Ovary (tissue), 9 donors: ENCODE data around the gene AKAP6. TPM values are rescaled to one million over a fixed set of nuclear protein-coding genes. Genes with fewer than 3 reads are reported as not detected.

Experiments used
- DNase-seq, 5 donors: peaks; one replicate each; pipeline ENCODE4 v3.0.0-alpha.2; 2019 to 2020
- H3K27ac ChIP-seq, 2 donors: fragments of 200-600 bp; one replicate each; pipeline versions ENCODE4 v1.5.1 to v1.8.0; 2019 to 2022
- H3K27me3 ChIP-seq: fragments of 200-600 bp; one replicate; pipeline ENCODE4 v1.8.0; 2022
- H3K36me3 ChIP-seq: fragments of 200-600 bp; sonication (generic); one replicate; pipeline ENCODE4 v1.5.1; 2019
- H3K4me1 ChIP-seq: one replicate; pipeline ENCODE4 v1.8.1; 2013; ENCODE audit warnings: mild to moderate bottlenecking, moderate library complexity; ENCODE audit not compliant: insufficient read depth
- H3K4me3 ChIP-seq: fragments of 200-600 bp; sonication (generic); one replicate; pipeline ENCODE4 v1.5.1; 2017
- H3K9me3 ChIP-seq, 2 donors: fragments of 200-600 bp in 1 of 2; sonication (generic) in 1 of 2; one replicate each; pipeline versions ENCODE4 v1.5.1 to v1.8.1; 2013 to 2019; ENCODE audit warnings: mild to moderate bottlenecking in 1 of 2, moderate library complexity in 1 of 2
- CTCF ChIP-seq, 3 donors: fragments of 450-650 bp in 2 of 3; fragments of 200-600 bp in 1 of 3; IDR thresholded peaks; one replicate each; pipeline versions ENCODE4 v1.5.1 to v1.8.0; 2016 to 2022; ENCODE audit warnings: antibody characterized with exemption in 3 of 3, mild to moderate bottlenecking in 1 of 3
- EP300 ChIP-seq: sonication (generic); formaldehyde crosslinking; IDR thresholded peaks from one replicate; pipeline ENCODE4 v1.6.1; 2017; ENCODE audit warnings: antibody characterized with exemption
- POLR2A ChIP-seq: fragments of 450-650 bp; IDR thresholded peaks from one replicate; pipeline ENCODE4 v1.6.1; 2017; ENCODE audit warnings: antibody characterized with exemption, mild to moderate bottlenecking, moderate library complexity
- WGBS, 3 donors: extraction: QIAGEN DNeasy Blood & Tissue Kit in 1 of 3; methylation state at CpG; one replicate each; pipeline versions ENCODE4 v1.1.5 to v1.1.7; 2013 to 2017; 5-methylcytosine and 5-hydroxymethylcytosine counted together
- intact Hi-C, 4 donors: fragments of 100-400 bp; cut with DNase I; formaldehyde crosslinking; loops; one replicate each; pipeline versions ENCODE4 v1.11.0 to v1.15.1; 2022 to 2023
- polyA plus RNA-seq, 2 donors: library from polyadenylated mRNA; stranded (reverse); fragments of 200-250 nt in 1 of 2; fragments of 350-450 nt in 1 of 2; fragmentation: Illumina TruSeq in 1 of 2; extraction: RNeasy Lipid Tissue Mini Kit (QIAGEN cat#74804) in 1 of 2; gene quantifications; one replicate each; pipeline ENCODE4 v1.2.3, GENCODE V29; 2013 to 2014
- total RNA-seq, 7 donors: library from RNA; depleted of rRNA in 2 of 7; stranded (reverse); fragments of >200 nt in 2 of 7; fragmentation: NEBNext Ultra II Directional in 3 of 7; extraction: Animal tissue kit (Norgen Biotek cat#: 25700) in 3 of 7; gene quantifications; one replicate each; pipeline versions ENCODE4 v1.1.0 to v1.2.4, GENCODE V29; 2016 to 2023
- donor health status: DM: no; HTN: no; CAD: no; lungs with moderate emphysema.
- donor health status: DM: no; HTN: no; CAD: no.
- donor health status: Bipolar disorder and iron deficiency.
- donor health status: DM: yes; HTN: yes; CAD: no.
- donor health status: DM: no; HTN: no; CAD: no.
- donor health status: DM: yes; HTN: yes; CAD: no.

AKAP6 gene
- total and polyA plus RNA-seq, 9 donors = 2.3 to 13.1 (median 6.9) TPM

GRCh38 chr14:32820181-32820580 is 491.1 kb downstream of the AKAP6 start:
- DNase-seq = no peak
- H3K27me3 ChIP-seq = no peaks in the 10 kb centered on the region
- no peak overlapping the region for H3K27ac ChIP-seq
- WGBS, 3 donors = 82 to 90% (median 83%) methylated on average over 1 of the region's 1 CpG
- intact Hi-C loops = no loop called here
- no peak overlapping the region for H3K4me3 ChIP-seq
- no peaks in the 10 kb centered on the region for H3K9me3 ChIP-seq
- H3K4me1 ChIP-seq = peaks cover 3% of the 10 kb centered on the region
- no peaks in the 10 kb centered on the region for H3K36me3 ChIP-seq
- no peak for TF ChIP-seq EP300
- no peak for TF ChIP-seq CTCF (IDR thresholded peaks at IDR 0.05)
- TF ChIP-seq POLR2A = no peak

- no peaks in the 10 kb centered on the region for H3K36me3 ChIP-seq
- H3K27me3 ChIP-seq = no peaks in the 10 kb centered on the region
- TF ChIP-seq EP300 (no peak), CTCF (IDR thresholded peaks at IDR 0.05) (no peak), POLR2A (no peak)
- H3K9me3 ChIP-seq = no peaks in the 10 kb centered on the region
- peaks cover 3% of the 10 kb centered on the region for H3K4me1 ChIP-seq
- H3K4me3 ChIP-seq = no peak overlapping the region
- intact Hi-C loops = no loop called here
- no peak overlapping the region for H3K27ac ChIP-seq
- no peak for DNase-seq
Measured at GRCh38 chr14:32820682-32821081, 491.6 kb downstream of the AKAP6 start.

GRCh38 chr14:32821964-32822653 is 493.0 kb downstream of the AKAP6 start:
- Histone ChIP-seq H3K4me1 (peaks cover 5% of the 10 kb centered on the region), H3K27me3 (no peaks in the 10 kb centered on the region), H3K9me3 (no peaks in the 10 kb centered on the region), H3K27ac (no peak overlapping the region), H3K36me3 (no peaks in the 10 kb centered on the region), H3K4me3 (no peak overlapping the region)
- TF ChIP-seq CTCF (IDR thresholded peaks at IDR 0.05) (no peak), EP300 (no peak), POLR2A (no peak)
- intact Hi-C loops = no loop called here
- 72 to 80% (median 78%) methylated on average over 7 of the region's 7 CpGs for WGBS, 3 donors
- DNase-seq = no peak

- intact Hi-C loops = no loop called here
- no peaks in the 10 kb centered on the region for H3K9me3 ChIP-seq
- 92 to 94% (median 93%) methylated on average over 5 of the region's 5 CpGs for WGBS, 3 donors
- no peaks in the 10 kb centered on the region for H3K27me3 ChIP-seq
- DNase-seq = no peak
- peaks cover 5% of the 10 kb centered on the region for H3K4me1 ChIP-seq
- H3K4me3 ChIP-seq = no peak overlapping the region
- no peak overlapping the region for H3K27ac ChIP-seq
- no peaks in the 10 kb centered on the region for H3K36me3 ChIP-seq
- TF ChIP-seq POLR2A (no peak), CTCF (IDR thresholded peaks at IDR 0.05) (no peak), EP300 (no peak)
Measured at GRCh38 chr14:32823706-32824105, 494.6 kb downstream of the AKAP6 start.
